GM19240 (cell line): ENCODE results near the gene EPM2A.
"Not testable (repeated sequence)": the region's sequence is repeated elsewhere in the genome, so short reads cannot be mapped to it uniquely, and the experiment has no call there.

Experiments
- DNase-seq: peaks from one replicate; pipeline ENCODE4 v3.0.0; 2011; ENCODE audit warnings: low spot score; ENCODE audit not compliant: insufficient read length

Gene EPM2A

DNA sequence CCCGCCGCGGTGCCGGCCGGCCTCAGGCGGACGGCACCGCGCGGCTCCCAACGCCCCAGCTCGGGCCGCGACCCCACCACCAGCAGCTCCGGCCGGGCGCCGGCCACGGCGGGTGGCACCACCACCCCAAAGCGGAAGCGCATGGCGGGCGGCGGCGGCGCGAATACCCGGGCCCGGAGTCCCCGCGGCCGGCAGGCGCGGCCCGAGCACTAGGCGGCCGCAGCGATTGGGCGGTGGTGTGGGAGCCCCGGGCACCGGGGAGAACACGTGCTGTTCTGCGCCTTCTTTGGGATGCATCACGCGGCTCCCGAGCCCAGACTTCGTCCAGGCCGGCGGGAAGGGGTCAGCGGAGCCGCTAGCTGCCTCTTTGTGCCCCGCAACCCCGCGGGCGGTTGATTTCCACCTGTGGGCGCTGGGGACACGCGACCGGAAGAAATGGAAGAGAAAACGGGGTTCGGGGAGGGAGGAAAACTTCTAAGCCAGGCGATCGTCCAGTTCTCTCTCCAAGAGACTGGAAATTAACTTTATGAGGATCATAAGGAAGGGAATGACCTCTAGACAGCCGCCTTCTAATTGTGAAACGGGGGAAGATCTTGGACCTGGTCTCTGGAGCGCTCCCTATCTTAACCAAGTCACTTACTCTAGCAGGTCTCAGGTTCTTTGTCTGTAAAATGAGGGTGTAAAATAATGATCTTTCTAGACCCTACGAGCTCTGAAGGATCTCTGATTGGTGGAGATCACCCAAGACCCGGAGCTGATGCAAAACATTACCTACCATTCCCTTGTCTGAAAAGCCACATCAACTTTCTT, at the start of gene EPM2A:
EPM2A (minus strand) TSS at position 165 of the 810 bp plus-strand sequence; CDS start at position 143, 22 bp downstream.
- DNase-seq: peak; percentile 54

GRCh38 chr6:145784683-145785082, 49.4 kb upstream of the EPM2A start:
- no peak for DNase-seq

GRCh38 chr6:145783796-145784195, 48.5 kb upstream of the EPM2A start:
- DNase-seq: no peak

DNA sequence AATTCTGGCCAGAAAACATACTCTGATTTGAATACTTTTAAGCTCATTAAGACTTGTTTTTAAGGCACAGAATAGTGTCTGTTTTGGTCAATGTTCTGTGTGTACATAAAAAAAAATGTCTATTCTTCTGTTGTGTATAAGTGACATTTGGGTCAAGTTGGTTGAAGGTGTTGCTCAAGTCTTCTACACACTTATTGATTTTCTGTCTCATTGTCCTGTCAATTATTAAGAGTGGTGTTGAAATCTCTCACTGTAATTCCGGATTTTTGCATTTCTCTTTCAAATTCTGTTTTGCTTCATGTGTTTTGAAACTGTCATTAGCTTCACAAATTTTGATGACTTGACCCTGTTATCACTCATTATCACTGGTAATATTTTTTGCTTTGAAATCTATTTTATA, 37.5 kb upstream of the EPM2A start:
- no peak for DNase-seq

DNA sequence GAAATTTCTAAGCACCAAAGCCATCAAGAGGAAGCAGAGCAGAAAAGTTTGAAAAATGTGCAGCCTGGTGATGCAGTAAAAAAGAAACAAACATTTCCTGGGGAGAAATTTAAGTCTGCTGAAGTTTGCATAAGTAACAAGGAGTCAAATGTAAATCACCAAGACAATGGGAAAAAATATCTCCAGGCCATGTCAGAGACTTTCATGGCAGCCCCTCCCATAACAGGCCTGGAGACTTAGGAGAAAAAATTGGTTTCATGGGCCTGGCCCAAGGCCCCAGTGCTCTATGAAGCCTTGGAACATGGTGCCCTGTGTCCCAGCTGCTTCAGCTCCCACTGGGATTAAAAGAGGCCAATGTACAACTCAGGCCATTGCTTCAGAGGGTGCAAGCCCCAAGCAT, 30.1 kb upstream of the EPM2A start:
- no peak for DNase-seq

DNA sequence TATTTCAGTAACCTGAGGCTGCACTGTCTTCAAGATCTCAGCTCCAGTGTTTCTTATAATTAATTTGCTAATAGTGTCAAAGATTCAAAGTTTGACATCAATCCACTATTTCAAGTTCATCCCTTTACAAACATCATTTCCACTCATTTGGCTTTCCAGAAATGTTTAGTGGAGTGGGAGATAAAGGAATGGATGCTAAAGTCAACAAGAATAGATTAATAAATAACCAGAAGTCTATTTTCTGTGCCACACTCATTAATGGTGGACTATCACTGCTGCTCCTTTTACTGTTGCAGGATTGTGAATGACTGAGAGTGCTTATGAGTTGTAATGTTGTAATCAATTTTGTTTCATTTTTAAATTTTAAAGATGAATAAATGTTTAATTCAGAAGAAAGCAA, 28.4 kb upstream of the EPM2A start:
- DNase-seq: no peak

- DNase-seq: no peak
These were observed 26.3 kb upstream of the EPM2A start for GRCh38 chr6:145761584-145761983.

DNA sequence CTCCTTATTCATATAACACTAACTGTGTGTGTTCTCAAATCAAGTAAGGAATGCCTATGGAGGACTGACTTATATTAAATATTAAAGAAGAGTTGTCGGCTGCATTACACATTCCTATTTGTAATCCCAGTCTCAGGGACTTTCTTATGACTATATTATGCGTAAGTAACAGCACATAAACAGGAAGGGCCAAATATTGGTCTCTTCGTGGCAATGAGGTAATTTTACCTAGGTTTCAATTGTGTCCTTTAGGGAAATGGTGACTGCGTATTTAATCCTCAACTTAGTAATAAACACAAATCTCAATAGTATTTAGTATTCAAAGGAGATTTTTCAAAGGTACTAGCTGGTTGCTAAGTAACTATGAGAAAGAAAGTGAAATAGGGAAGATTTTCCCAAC, 22.8 kb upstream of the EPM2A start:
- DNase-seq: no peak

DNA sequence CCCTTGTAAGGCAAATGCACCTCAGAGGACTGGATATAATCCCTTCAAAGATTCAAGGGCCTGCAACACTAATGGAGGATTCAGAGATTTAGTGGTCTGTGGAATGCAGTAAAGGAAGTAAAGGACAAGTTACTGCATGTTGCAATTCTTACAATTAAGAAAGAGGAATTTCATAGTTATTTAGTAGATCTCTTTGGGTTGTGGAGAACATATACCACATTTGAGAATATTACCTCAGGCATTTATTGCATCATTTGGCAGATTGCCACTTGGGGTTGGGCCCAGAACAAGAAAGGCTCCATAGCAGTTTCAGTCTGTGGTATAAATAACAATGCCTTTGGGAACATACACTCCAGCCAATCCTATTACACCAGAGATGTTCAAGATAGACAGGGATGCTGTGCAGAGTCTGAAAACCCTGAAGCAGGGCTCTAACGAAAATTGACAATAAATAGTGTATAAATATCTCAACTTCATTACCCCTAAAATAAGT, 20.9 kb upstream of the EPM2A start:
- DNase-seq: no peak

GRCh38 chr6:145755682-145756081, 20.4 kb upstream of the EPM2A start:
- no peak for DNase-seq

DNA sequence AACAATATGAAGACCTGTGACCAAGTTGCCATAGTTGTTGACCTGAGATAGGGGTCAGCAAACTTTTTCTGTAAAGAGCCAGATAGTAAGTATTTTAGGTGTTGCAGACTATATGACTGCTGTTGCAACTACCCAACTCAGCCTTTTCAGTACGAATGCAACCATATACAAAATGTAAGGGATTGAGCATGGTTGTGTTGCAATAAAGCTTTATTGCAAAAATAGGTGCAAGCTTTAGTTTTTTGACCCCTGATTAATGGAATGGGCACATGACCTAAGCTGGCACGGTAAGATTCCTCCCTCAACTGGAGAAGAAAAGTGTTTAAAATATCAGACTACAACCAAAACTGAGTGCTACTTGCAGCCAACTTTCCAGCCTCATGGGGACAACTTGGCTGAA, 17.3 kb upstream of the EPM2A start:
- DNase-seq: no peak

- DNase-seq: peak; percentile 4
These were observed 14.3 kb upstream of the EPM2A start for GRCh38 chr6:145749632-145750031.

- no peak for DNase-seq
These were observed 10.5 kb upstream of the EPM2A start for GRCh38 chr6:145745861-145746260.

DNA sequence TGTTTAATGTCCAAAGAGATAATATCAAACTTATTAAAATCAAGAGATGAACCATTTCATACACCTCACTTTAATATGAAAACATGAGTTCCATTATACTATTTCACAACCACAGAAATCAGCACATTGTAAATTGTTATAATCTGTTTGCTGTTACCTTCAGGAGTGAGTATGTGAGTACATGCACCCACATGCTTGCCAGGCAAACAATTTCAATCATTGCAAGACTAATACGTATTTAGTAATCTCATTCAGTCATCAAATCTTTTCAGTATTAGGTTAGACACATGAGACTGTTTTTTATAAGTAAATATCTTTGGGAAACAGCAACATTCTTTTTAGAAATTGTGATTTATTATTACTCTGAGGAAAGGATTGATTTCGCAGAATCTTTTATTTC, 9.3 kb upstream of the EPM2A start:
- DNase-seq: no peak

GRCh38 chr6:145743332-145743731, 8.0 kb upstream of the EPM2A start:
- DNase-seq: no peak

- not testable (repeated sequence) for DNase-seq
These were observed 7.2 kb upstream of the EPM2A start for GRCh38 chr6:145742472-145742871.

DNA sequence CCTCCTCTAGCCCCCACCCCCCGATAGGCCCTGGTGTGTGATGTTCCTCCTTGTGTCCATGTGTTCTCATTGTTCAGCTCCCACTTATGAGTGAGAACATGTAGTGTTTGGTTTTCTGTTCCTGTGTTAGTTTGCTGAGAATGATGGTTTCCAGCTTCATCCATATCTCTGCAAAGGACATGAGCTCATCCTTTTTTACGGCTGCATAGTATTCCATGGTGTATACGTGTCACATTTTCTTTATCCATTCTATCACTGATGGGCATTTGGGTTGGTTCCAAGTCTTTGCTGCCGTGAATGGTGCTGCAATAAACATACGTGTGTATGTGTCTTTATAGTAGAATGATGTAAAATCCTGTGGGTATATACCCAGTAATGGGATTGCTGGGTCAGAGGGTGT, 4.4 kb upstream of the EPM2A start:
- not testable (repeated sequence) for DNase-seq

GRCh38 chr6:145738265-145738664, 2.9 kb upstream of the EPM2A start:
- no peak for DNase-seq

- no peak for DNase-seq
These were observed 1.4 kb upstream of the EPM2A start for GRCh38 chr6:145736661-145737144.

- DNase-seq: peak; percentile 11
These were observed 599 bp downstream of the EPM2A start for GRCh38 chr6:145734486-145735355.

DNA sequence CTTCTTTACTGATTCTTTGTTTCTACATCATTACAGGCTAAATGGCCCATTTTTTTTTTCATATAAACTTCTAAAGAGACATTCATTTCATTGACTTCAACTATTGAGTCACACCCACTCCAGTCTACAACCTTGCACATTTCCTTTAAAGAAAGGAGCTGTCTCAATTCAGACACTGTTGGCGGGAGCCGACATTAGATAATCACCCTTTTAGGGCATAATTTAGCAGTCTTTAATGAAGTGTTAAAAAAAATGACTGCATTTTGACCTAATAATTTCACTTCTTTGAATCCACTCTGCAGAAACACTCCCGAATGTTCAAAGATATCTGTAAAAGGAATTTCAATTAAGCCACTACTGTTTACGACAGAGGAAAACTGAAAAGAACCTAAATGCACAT, 1.5 kb downstream of the EPM2A start:
- DNase-seq: no peak

DNA sequence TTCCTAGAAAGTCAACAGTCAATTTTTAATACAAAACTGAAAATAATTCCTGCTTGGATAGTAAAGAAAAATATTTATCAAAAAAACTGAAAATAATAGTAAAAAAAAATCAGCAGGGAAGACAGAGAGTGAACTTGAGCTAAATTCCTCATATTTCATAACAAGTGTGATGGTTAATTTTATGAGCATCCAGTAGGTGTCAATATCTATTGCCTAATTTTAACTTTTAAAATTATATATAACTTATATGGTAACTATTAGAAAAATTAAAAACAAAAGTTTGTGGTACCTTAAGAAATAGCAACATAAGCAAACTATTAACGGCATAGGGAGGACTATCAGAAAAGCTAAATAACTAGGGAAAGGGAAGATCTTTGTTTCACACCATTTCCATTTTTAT, 2.1 kb downstream of the EPM2A start:
- no peak for DNase-seq
